ENCODE results near the gene MMAB.

Gene MMAB

DNA sequence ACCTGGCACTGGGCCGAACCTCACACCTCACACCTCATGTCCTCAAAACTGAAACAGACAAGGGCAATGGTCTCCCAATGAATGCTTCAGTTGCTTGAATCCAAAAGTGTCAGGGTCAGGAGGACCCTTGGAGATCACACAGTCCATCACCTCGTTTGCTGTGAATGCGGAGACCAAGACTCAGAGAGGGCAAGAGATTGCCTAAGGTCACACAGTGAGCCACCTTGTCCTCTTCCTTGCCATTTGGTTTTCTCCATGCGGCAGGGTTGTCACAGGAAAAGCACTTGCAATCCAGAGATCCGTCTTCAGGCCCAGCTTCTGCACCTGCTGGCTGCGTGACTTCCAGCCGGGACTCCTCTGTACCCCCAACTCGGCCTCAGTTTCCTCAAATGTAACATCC is 28.3 kb upstream of the MMAB start:
- DNase-seq: no peak

DNA sequence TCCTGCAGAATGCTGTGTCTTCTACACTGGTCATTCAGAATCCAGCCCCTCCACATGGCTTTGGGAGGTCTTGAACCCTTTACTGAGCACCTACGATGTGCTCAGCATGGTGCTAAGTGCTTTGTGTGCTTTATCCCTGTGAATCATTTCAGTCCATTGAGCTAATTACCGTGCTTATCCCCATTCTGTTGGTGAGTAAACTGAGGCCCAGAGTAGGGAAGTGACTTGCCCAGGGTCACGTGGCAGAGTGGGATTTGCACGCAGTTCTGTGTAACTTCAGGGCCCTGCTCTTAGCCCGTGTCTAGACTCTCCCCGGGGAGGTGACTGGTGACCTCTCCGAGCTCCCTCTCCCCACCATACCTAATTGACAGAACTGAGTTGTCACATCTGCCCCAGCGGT is 27.7 kb upstream of the MMAB start:
- no peak for DNase-seq

DNA sequence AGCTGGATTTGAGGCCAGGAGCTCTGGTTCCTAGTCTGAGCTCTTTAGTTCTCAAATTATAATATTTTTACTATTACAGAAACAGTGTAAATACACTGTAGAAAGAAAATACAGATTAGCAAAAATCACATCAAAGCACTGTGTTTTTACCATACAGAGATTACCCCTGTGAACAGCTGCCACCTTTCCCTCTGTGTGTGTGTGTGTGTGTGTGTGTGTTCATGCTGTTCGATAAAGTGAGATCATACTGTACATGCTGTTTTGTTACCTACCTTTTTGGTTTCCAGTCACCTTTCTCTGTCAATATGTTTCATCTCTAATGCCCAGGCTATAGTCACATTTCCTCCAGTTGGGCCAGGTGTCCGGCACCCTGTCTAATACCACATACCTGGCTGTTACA is 27.2 kb upstream of the MMAB start:
- DNase-seq: no peak

DNA sequence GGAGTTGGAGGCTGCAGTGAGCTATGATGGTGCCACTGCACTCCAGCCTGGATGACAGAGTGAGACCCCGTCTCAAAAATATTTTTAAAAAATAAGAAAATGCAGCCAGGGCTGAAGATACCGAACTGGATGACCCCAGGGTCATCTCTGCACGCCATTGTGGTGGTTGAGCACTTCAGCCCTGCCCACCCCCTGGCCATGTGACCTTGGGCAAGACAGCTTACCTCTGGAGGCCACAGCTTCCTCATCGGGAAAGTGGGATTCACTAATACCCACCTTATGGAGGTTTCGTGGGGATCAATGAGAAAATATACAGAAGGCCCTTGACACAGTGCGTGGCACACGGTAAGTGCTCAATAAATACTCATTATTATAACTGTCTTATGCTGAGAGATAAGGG is 25.8 kb upstream of the MMAB start:
- no peak for DNase-seq

DNA sequence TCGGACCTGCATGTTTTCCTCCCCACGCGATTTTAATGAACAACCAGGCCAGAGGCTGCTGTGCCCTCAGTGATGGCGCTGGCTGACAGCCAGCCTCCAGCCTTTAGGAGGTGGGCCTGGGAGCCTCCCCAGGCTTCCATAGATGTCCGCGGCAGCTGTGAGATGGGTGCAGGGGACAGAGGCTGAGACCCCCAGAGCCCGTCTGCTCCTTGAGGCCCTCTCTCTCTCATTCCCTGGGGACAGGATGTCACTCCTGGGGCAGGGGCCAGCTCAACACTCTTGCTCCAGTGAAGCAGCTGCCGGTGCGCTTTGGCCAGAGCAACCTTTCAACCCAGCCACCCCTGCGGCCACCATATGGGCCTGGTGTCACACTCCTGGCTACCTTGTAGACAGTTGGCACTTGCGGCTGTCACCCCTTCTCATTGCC is 25.1 kb upstream of the MMAB start:
- DNase-seq: no peak

DNA sequence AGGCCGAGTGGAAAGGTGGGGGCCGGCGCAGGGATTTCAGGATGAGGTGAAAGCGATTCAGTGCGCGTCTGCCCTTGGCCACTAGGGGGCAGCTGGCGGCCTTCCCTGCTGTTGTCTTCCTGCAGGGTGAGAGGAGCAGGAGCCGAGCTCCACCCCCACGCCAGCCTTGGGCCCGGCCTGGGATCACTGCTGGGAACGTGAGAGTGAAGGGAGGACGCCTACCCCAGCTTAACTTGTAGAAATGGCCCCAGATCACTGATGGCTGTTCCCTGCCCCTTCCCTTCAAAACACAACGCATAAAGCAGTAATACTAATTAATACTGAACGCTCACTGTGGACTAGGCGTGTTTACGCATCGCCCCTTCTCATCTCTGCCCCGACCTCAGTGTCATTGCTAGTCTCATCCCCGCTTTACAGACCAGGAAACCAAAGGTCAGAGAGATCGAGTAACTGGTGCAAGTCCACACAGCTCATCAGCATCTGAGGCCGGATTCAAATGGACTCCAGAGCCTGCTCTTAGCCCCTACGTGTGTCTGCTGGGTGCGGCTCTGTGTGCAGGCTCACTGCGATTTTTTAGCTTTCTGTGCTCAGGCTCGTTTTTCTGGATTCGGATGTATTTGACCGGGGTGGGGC is 24.6 kb upstream of the MMAB start:
- peak; percentile 56 for DNase-seq

DNA sequence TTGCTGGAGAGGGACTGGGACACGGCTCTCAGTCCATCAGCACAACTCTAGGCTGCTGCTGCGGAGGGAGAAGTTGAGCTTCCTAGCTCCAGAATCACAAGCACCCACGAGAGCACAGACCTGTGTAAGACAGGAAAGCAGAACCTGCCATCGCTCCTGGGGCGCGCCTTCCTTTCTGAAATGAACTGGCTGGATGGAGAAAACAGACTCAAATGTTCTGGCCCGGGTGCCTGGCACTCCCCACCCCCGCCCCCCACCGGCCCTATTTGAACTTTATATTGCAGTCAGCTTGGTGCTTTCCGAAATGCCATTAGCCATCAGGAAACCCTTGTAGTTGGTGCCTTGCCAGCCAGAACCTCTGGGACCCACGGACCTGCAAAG is 24.1 kb upstream of the MMAB start:
- DNase-seq: no peak

DNA sequence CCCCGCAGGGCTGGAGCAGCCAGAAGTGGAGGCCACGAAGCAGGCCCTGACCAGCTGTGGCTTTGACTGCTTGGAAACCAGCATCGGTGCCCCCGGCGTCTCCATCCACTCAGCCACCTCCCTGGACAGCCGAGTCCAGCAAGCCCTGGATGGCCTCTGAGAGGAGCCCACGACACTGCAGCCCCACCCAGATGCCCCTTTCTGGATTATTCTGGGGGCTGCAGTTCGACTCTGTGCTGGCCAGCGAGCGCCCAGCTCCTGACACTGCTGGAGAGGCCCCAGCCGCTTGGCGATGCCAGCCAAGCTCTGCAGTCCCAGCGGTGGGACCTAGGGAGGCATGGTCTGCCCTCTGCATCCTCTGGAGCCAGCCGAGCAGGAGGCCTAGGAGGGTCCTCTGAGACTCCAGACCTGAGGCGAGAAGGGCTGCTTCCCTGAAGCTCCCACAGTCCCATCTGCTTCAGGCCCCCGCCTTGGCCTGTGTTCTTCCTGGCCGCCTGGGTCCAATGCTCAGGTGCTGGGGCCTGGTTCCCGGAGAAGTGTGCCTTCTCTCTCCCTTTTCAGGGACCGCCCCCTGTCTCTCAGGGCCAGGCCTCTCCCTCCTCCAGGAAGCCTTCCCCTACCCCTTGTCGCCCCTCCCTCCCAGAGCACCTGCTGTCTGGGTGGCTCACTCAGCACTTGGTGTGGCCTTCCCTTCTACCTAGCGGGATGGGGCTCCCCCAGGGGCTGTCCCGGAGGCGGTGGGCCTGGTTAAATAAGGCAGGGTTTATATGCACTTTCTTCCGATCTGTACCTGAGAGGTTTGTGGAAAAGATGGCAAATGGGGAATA is 23.3 kb upstream of the MMAB start:
- DNase-seq: no peak

DNA sequence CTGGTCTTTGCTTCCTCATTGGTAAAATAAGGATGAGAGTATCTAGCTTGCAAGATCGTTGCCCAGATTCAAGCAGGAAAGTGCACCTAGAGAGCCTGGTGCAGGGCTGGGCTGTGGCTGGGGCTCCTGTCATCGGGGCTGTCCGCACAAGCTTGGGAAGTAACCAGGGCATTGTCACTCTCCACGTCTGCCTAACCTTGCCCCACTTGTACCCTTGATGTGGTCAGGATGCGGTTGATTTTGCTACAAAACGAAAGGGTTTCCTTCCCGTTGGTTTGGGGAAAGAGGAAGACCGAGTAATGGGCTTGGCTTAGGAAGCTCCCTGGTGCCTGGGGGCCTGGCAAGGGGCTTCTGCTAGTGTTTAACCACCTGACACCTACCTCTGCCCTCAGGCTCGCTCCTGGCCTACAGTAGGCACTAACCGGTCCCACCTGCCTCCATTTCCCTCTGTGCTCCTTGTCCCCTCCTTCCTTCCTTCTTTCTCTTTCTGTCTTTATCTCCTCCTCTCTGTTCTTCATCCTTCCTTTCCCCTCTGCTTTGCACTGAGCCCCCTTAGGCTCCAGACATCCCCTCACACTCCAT is 22.1 kb upstream of the MMAB start:
- DNase-seq: peak; percentile 25

DNA sequence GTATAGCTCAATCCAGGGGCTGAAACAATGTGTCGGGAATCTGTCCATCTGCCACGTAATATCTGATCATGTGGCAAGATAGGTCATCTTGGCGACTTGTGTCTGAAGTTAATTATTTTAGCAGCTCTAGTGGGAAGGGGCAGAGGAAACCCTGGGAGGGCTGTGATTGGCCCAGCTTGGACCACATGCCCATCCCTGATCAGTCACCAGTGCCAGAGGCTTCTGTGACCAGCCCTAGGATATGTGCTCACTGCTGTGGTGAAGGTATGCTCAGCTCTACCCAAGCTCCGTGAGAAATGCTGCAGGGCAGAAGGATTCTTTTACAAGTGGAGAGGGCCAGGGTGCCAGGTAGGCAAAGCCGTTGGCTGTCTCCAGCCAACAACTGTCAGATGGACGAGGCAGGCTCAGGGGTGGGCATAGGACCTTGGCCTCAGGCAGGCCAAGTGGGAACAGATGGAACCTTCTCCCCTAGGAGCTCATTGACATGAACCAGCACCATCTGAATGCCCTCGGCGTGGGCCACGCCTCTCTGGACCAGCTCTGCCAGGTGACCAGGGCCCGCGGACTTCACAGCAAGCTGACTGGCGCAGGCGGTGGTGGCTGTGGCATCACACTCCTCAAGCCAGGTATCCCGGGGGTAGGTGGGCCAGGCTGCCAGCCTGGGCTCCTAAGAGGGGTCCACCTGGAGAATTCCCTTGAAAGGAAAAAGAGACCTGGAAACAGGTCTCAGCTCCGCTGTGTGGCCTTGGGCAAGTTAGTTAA is 21.4 kb upstream of the MMAB start:
- no peak for DNase-seq

DNA sequence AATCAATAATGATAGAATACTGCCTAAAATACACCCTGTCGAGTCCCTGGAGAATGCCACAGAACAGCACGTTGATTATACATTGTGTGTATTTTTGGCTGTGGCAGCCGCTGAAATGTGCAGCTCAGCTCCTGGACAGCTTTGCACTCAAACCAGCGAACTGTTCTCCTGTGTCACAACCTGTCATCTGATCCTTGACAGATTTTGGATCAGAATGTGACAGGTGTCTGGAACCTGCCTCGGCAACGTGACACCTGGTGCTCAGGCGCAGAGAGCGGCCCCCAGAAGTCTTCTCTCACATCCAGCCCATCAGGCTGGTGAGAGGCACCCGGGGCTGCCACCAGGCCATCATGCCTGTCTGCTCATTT is 19.6 kb upstream of the MMAB start:
- no peak for DNase-seq

DNA sequence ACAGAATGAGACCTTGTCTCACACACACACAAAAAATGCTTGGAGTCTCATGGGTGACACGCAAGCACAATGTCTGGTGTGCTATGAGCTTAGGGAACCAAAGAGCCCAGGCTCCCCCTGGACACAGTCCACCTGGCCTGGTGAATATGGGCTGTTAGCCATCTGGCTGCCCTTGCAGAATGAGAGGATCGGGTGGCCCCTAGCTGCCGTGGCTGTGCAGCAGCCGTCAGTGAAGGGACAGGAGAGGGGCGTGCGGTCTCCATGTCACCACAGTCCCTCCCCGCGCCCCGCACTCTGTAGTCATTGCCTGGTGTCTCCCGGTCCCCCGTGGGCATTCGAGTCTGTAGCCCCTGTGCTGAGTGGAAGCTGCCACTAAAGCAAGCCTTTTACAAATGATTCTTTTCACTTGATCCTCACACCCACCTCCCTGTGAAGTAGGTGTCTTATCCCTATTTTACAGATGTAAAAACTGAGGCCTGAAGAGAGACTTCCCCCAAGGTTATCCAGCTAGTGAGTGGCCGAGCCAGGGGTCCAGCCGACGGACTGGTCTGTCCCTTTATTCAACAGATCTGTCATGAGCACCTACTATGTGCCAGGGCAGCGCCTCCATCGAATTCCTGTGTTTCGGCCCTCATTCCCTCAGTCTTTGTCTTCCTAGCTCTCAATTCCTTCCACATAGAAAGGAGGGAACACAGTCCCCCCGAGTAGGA is 19.0 kb upstream of the MMAB start:
- no peak for DNase-seq

DNA sequence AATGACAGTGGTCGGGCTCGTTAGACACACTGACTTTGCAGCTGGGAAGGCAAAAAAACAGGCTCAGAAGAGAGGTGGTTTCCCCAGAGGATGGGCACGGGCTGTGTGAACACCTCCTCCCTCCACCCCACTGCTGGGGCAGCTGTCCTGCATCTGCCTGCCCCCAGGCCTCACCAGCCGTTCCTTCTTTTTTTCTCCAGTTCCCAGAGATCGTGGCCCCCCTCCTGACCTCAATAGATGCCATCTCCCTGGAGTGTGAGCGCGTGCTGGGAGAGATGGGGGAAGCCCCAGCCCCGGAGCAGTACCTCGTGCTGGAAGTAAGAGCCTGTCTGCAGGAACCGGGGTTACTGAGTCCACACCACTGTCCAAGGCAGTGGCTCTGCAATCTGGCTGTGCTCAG is 17.7 kb upstream of the MMAB start:
- no peak for DNase-seq

DNA sequence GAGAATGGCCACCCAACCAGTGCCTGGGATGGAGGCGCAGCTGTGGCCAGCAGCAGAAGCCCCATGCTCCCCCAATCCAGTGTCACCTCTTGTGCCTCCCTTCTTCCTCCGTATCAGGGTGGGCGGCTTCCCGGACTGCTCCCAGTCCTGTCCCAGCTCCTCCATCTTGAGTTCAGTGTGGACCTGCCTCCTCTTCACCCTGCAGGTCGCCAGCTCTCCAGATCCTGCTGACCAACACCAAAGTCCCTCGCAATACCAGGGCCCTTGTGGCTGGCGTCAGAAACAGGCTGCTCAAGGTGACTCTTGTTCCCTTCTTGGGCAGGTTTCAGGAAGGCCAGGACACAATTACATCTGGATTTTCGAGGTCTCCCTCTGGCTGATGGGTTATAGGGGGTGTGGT is 17.3 kb upstream of the MMAB start:
- DNase-seq: no peak

DNA sequence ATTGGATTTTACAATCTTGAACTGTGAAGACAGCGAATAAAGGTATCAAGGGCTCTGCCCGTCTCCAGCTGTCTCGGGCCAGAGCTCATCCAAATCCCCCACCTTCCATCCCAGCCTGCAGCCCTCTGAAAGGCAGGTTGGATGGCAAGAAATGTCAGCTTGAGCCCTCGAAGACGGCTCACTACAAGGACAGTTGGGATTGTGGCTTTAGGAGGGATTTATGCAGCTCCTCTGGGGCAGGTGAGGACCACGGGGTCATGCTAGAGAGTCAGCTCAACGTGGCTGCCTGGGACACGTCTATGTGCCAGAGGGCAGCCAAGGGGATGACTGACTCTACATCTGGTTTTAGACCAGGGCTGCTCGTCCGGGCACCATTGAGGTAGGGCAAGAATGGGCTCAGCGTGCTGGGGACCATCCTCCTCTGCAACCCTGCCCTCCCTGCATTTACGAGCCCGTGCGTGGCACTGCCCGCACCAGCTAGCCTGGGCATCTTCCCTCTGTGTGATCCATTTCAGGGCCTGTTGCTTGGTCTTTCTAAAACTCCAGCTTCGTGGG is 16.5 kb upstream of the MMAB start:
- DNase-seq: no peak

DNA sequence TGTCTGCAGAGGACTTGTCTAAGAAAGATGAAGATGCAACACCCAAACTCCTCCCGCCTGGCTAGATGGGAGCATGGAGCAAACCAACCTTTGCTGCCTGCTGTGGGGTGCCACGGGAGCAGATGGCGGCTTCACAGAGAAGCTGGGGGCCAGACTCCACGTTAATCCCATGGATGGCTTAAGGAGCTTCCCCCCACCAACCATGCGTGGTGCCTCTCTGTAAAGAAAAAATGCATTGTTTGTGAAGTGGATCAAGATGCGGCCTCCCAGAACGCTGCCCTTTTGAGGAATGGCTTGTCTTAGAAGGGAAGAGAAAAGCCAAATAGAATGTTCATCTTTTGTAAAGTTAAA is 15.9 kb upstream of the MMAB start:
- no peak for DNase-seq

DNA sequence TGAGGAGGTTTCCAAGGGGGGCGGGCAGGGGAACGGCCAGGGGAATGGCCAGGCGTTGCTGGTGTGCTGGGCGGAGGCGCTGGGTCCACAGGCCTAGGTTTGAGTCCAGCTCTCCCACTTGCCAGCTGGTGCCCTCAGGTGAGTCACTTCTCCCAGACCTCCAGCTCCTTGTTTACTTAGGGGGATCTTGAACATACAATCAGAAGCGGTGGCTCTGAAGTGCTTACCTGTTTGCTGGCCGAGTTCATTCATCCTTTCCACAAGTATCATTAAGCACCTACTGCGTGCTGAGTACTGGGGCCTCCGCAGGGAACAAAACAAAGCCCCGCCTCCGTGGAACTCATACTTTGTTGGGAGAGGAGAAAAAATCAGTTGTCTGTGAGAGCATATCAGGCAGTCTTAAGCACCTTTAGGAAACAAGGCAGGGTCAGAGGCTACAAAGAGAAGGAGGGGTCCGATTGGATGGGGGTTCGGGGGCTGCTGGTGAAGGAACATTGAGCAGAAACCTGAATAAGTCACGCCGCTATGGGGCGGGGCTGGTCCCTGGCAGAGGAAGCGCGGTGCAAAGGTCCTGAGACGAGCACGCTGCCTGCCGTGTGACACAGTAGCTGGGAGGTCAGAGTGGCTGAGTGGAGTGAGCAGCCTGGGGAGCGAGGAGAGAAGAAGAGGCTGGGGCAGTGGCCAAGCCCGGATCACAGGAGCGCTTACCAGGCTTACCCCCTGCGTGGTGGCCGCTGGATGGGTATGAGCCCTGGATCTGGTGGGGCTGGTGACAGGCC is 15.3 kb upstream of the MMAB start:
- DNase-seq: no peak

DNA sequence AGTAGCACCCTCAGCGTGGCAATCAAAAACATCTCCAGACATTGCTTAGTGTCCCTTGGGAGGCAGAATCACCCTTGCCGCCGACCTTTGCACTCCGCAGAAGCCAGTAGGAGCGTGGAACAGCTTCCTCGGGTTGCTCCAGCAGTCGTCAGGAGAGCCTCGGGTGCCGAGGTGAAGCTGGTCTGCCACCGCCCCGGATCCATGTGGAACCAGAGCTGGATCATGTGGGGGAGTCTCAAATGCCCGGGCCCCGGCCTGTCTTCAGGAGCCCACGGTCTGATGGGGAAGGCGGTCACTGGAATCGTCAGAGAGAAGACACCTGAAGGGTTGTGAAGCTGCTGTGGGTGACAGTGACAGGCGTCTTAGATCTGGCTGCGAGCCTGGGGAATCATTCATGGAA is 14.6 kb upstream of the MMAB start:
- DNase-seq: no peak

DNA sequence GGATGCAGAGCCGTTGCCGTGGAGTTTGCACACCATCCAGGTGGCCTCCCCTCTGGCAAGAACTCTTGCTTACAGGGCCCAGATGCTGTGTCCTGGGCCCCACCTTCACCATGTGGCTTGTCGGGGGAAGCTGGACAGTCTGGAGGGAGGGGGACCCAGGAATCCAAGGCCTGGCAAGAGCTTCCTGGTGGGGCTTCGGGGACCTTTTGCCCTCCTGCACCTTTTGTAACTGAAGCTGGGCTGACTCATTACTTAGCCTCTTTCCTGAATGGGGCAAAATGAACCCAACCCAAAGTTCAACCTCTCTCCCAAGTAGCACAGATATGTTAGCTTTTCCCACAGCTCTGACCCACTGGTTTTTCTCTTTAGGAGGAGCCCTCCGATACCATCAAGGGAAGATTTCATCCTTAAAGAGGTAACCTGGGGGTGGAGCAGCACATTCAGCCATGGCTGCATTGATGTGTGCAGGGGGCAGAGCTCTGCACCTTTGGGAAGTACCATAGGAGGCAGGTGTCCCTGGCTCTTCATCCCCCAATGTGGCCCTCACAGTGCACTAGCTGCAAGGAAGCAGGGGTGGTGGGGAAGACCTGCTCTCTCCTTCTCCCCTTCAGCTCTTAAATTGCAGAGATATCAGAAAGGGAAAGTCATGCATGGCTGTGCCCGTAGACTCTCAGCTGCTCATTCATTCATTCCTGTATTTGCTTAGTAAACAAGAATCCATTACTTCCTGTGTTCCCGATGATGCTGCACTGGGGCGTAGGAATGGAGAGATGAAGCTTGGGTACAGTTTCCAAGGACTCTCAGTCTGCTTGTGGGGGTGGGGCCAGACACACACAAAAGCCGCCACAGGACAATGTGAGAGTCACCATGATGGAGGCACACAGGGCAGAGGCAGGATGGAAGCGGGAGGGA is 13.3 kb upstream of the MMAB start:
- no peak for DNase-seq

DNA sequence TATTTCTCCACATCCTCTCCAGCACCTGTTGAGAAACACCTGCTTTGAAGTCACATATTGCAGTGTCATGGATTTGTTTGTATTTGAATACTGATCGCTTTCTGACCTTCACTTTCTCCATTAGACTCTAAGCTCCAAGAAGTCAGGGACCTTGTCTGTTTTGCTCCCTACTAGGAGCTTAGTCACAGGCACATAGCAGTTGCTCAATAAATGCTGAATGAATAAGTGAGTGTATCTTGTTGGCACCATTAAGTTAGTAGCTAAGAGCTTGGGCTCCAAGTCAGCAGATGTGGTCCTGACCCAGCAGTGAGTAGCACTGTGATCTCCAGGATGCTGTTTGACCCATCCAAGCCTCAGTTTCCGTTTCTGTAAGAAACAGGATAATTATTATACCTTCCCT is 10.4 kb upstream of the MMAB start:
- no peak for DNase-seq

DNA sequence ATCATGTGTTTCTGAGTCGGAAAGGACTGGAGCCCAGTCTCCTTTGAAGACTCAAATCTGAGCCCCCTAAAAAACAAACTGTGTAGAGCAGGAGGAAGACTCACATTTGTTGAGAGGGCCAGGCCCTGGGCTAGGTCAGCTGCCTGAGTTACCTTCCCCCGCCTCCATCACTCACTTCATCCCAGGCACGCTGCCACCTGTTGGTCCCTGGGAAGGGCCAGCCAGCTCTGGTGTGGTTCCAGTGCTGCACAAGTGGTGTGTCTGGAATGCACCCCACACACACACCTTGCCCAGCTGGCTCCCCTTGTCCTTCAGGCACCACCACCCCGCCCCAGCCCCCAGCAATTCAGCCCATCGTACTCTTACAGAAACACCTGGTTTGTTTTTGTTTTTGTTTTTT is 9.3 kb upstream of the MMAB start:
- no peak for DNase-seq
